Left renal cortex interstitium (tissue), 4 donors: Measurements from ENCODE around the gene FUT4. TPM values are rescaled to one million over a fixed set of nuclear protein-coding genes. Genes with fewer than 3 reads are reported as not detected.

Source experiments
- DNase-seq, 4 donors: peaks; one replicate each; pipeline ENCODE4 v3.0.0-alpha.2; 2013; ENCODE audit warnings: low read depth in 4 of 4, low spot score in 2 of 4, missing footprints in 1 of 4
- polyA plus RNA-seq, 4 donors: library from polyadenylated mRNA; unstranded; fragments of 120-200 nt; gene quantifications; one replicate each; pipeline ENCODE4 v1.2.1, GENCODE V29; 2013; ENCODE audit not compliant: insufficient read length in 4 of 4

Gene FUT4
- polyA plus RNA-seq, 4 donors: 5.5 to 6.0 (median 5.8) TPM

- no peak for DNase-seq
Measured at GRCh38 chr11:94595076-94595475, 51.4 kb downstream of the FUT4 start.

DNA sequence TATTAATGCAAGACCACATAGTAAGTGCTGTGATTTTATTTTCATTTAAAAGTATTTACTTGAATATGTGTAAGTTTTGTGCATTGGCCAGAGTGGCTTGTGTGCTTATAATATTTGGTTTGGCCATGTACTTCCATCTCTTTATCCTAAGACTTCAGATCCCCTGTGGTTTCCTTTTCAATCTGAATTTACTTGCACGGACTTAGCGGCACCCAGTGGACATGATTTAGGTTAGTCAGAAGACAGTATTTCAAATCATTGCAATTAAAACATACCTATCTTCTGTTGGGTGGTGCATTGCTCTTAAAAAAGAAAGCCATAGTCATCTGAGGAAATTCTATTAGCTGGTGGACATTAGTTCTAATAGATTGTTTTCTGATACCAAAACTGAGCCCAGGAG lies 54.2 kb downstream of the FUT4 start:
- DNase-seq: no peak

Other genes with a start within 250 kb of the FUT4 start
- under 1 TPM in 1 of 4 donors, not detected in 3; 0.22 TPM for gene IZUMO1R, start 239.3 kb upstream of the FUT4 start, polyA plus RNA-seq
- under 1 TPM; 0.54 to 0.92 (median 0.60) TPM for gene GPR83, start 142.5 kb upstream of the FUT4 start, polyA plus RNA-seq
- 10 to 100 TPM; 21.9 to 33.6 (median 27.8) TPM for gene MRE11, start 50.1 kb upstream of the FUT4 start, polyA plus RNA-seq
- gene ANKRD49, start 49.9 kb upstream of the FUT4 start, polyA plus RNA-seq: 10 to 100 TPM; 23.9 to 31.9 (median 26.0) TPM
- under 1 TPM in 1 of 4 donors, not detected in 3; 0.30 TPM for gene C11orf97, start 31.5 kb upstream of the FUT4 start, polyA plus RNA-seq
- 1 to 10 TPM; 2.5 to 5.4 (median 4.5) TPM for gene PIWIL4, start 23.4 kb downstream of the FUT4 start, polyA plus RNA-seq
- 10 to 100 TPM; 42.1 to 46.9 (median 45.6) TPM for gene AMOTL1, start 224.4 kb downstream of the FUT4 start, polyA plus RNA-seq